HCT116 (cell line): ENCODE measurements around the gene BRD9. TPM values are rescaled to one million over a fixed set of nuclear protein-coding genes. Genes with fewer than 3 reads are reported as not detected.

ENCODE experiments used
- ATAC-seq: fragments of 200-7000 bp; cut with Tn5 transposase; 2 replicates; pipeline ENCODE4 v1.9.1; 2020; ENCODE audit warnings: mild to moderate bottlenecking, moderate library complexity
- BruUV-seq: library from RNA; stranded (reverse); fragments of 400-500 nt; replicated peaks from 2 replicates; lab custom pipeline; 2021; lab: Mats Ljungman, UMichigan
- CTCF ChIA-PET: fragments of 300-600 bp; sonication (Branson Sonifier 250); formaldehyde crosslinking; loops from one replicate; lab custom pipeline; 2021; ENCODE audit warnings: antibody characterized with exemption; lab: Charles Lee
- POLR2A ChIA-PET: fragments of 300-600, 350-600 bp; sonication (Branson Sonifier 250); formaldehyde crosslinking; loops from one replicate; lab custom pipeline; 2021; ENCODE audit warnings: antibody characterized with exemption; lab: Charles Lee
- RAD21 ChIA-PET, 2 experiments: fragments of 300-600 bp; sonication (Branson Sonifier 250); formaldehyde crosslinking; loops; one replicate each; lab custom pipeline; 2023; ENCODE audit warnings: low total read pairs in 2 of 2; ENCODE audit not compliant: uncharacterized antibody in 2 of 2, unreplicated experiment in 2 of 2, low non-redundant PET in 1 of 2; lab: Charles Lee
- DNase-seq: peaks from one replicate; pipeline ENCODE4 v3.0.0-alpha.2; 2010; ENCODE audit warnings: low read depth, low spot score
- H2AFZ ChIP-seq: fragments of 200-600 bp; shearing (Covaris generic), sonication (generic); 2 replicates; pipeline ENCODE4 v1.6.1; 2017; ENCODE audit warnings: low read depth, mixed run types, mixed read lengths, antibody characterized with exemption, low read length; ENCODE audit not compliant: poor library complexity, severe bottlenecking
- H3K27ac ChIP-seq: 2 replicates; pipeline ENCODE4 v1.5.1; 2012; ENCODE audit warnings: low read depth, low read length
- H3K27me3 ChIP-seq: fragments of 200-600 bp; sonication (generic); 2 replicates; pipeline ENCODE4 v1.6.1; 2016; ENCODE audit warnings: mixed run types, low read length, mixed read lengths; ENCODE audit not compliant: insufficient read depth
- H3K36me3 ChIP-seq, 2 experiments: fragments of 200-500 bp in 1 of 2; fragments of 200-600 bp in 1 of 2; sonication (Bioruptor generic) in 1 of 2; sonication (generic) in 1 of 2; 2 replicates each; pipeline versions ENCODE4 v1.5.1 to v1.6.1; 2014 to 2016; ENCODE audit warnings: low read length in 2 of 2, inconsistent platforms in 1 of 2, mixed read lengths in 1 of 2, mixed run types in 1 of 2; ENCODE audit not compliant: insufficient read depth in 2 of 2, control insufficient read depth in 1 of 2
- H3K4me1 ChIP-seq, 2 experiments: fragments of 200-600 bp in 1 of 2; sonication (generic) in 1 of 2; 2 replicates each; pipeline versions ENCODE4 v1.5.1 to v1.6.1; 2012 to 2017; ENCODE audit warnings: low read length in 2 of 2, inconsistent platforms in 1 of 2, mild to moderate bottlenecking in 1 of 2, mixed read lengths in 1 of 2, mixed run types in 1 of 2, moderate library complexity in 1 of 2; ENCODE audit not compliant: insufficient read depth in 2 of 2, control insufficient read depth in 1 of 2
- H3K4me2 ChIP-seq: fragments of 200-600 bp; sonication (generic); 2 replicates; pipeline ENCODE4 v1.6.1; 2017; ENCODE audit warnings: mixed run types, low read length, mixed read lengths
- H3K4me3 ChIP-seq, 2 experiments: fragments of 200-600 bp in 1 of 2; sonication (generic) in 1 of 2; replicated peaks in 1 of 2; 2 replicates each; pipeline ENCODE4 v1.5.1; 2011 to 2016; ENCODE audit warnings: low read length in 2 of 2, control low read depth in 1 of 2, low read depth in 1 of 2, mild to moderate bottlenecking in 1 of 2, mixed read lengths in 1 of 2, mixed run types in 1 of 2
- H3K79me2 ChIP-seq: fragments of 200-600 bp; sonication (generic); 2 replicates; pipeline ENCODE4 v1.6.1; 2017; ENCODE audit warnings: mild to moderate bottlenecking, mixed run types, low read length, moderate library complexity, mixed read lengths; ENCODE audit not compliant: insufficient read depth
- H3K9ac ChIP-seq: fragments of 200-600 bp; sonication (generic); 2 replicates; pipeline ENCODE4 v1.6.1; 2016; ENCODE audit warnings: low read length, mixed read lengths
- H3K9me2 ChIP-seq: fragments of 200-600 bp; sonication (generic), shearing (Covaris generic); 2 replicates; pipeline ENCODE4 v1.6.1; 2017; ENCODE audit warnings: mixed run types, mild to moderate bottlenecking, moderate library complexity; ENCODE audit not compliant: insufficient read depth
- H3K9me3 ChIP-seq, 2 experiments: fragments of 200-500 bp in 1 of 2; fragments of 200-600 bp in 1 of 2; sonication (Bioruptor generic) in 1 of 2; sonication (generic) in 1 of 2; 2 replicates each; pipeline ENCODE4 v1.6.1; 2014 to 2017; ENCODE audit warnings: low read length in 2 of 2, mixed read lengths in 2 of 2, inconsistent platforms in 1 of 2, low read depth in 1 of 2, mild to moderate bottlenecking in 1 of 2, mixed run types in 1 of 2, moderate library complexity in 1 of 2; ENCODE audit not compliant: control insufficient read depth in 1 of 2, insufficient read depth in 1 of 2
- H4K20me1 ChIP-seq: fragments of 200-600 bp; sonication (generic), shearing (Covaris generic); 2 replicates; pipeline ENCODE4 v1.6.1; 2017; ENCODE audit warnings: mixed run types, mild to moderate bottlenecking, moderate library complexity; ENCODE audit not compliant: insufficient read depth
- EGR1 ChIP-seq: IDR thresholded peaks from 2 replicates; pipeline ENCODE4 v1.6.1; 2012; ENCODE audit warnings: low read depth
- ELF1 ChIP-seq: IDR thresholded peaks from 2 replicates; pipeline ENCODE4 v1.6.1; 2012; ENCODE audit warnings: low read depth, borderline replicate concordance
- EZH2 ChIP-seq: fragments of 200-600 bp; sonication (generic); IDR thresholded peaks from 2 replicates; pipeline ENCODE4 v1.6.1; 2017; ENCODE audit warnings: antibody characterized with exemption, mixed run types
- FOSL1 ChIP-seq: IDR thresholded peaks from 2 replicates; pipeline ENCODE4 v1.6.1; 2012; ENCODE audit warnings: low read depth
- JUND ChIP-seq: IDR thresholded peaks from 2 replicates; pipeline ENCODE4 v1.6.1; 2012
- MAX ChIP-seq: IDR thresholded peaks from 2 replicates; pipeline ENCODE4 v1.6.1; 2012
- POLR2AphosphoS5 ChIP-seq: IDR thresholded peaks from 2 replicates; pipeline ENCODE4 v1.6.1; 2011; ENCODE audit warnings: mild to moderate bottlenecking, low read depth, low read length, moderate library complexity
- RAD21 ChIP-seq: IDR thresholded peaks from 2 replicates; pipeline ENCODE4 v1.6.1; 2012; ENCODE audit warnings: low read depth, mild to moderate bottlenecking
- SIN3A ChIP-seq: IDR thresholded peaks from 2 replicates; pipeline ENCODE4 v1.6.1; 2012; ENCODE audit warnings: low read depth
- YY1 ChIP-seq: IDR thresholded peaks from 2 replicates; pipeline ENCODE4 v1.6.1; 2011; ENCODE audit warnings: low read length, low read depth, moderate library complexity, mild to moderate bottlenecking; ENCODE audit not compliant: insufficient replicate concordance; ENCODE audit errors: extremely low read depth
- ZBTB33 ChIP-seq: IDR thresholded peaks from 2 replicates; pipeline ENCODE4 v1.6.1; 2011; ENCODE audit warnings: mild to moderate bottlenecking, low read length, moderate library complexity; ENCODE audit not compliant: insufficient replicate concordance; ENCODE audit errors: extremely low read depth
- ZFX ChIP-seq: fragments of 450-650 bp; IDR thresholded peaks from 2 replicates; pipeline ENCODE4 v1.6.1; 2017
- intact Hi-C: fragments of 100-400 bp; cut with micrococcal nuclease; formaldehyde crosslinking; loops from 2 replicates; pipeline ENCODE4 v1.10.0; 2022
- total RNA-seq: library from RNA; stranded (reverse); gene quantifications from one replicate; pipeline ENCODE4 v1.2.1, GENCODE V29; 2021; ENCODE audit not compliant: unreplicated experiment

Gene BRD9
- total RNA-seq, 1 experiment from 2014 or later: 54.6 TPM

GRCh38 chr5:903756-904096 lies 11.1 kb upstream of the BRD9 start:
- H4K20me1 ChIP-seq: peaks cover 5% of the 10 kb centered on the region; the same call in 1 of the 2 replicates
- peaks cover 31 to 55% of the 10 kb centered on the region in 2 experiments for H3K36me3 ChIP-seq
- no peaks in the 10 kb centered on the region for H3K9me3 ChIP-seq
- RAD21 ChIA-PET: no interaction called here
- CTCF ChIA-PET: interaction anchor here (0.7 to 2.0 kb wide), 5 partner anchors 8 to 587 kb away, joined by 3 to 10 read pairs (median 5); partner anchors contain the start of genes BRD9 and TRIP13
- BruUV-seq: no TSS peak
- no peaks in the 10 kb centered on the region for H3K27me3 ChIP-seq
- TF ChIP-seq ZFX (no peak), POLR2AphosphoS5 (no peak), RAD21 (no peak), EGR1 (no peak), ELF1 (no peak), FOSL1 (no peak), EZH2 (no peak), SIN3A (no peak), YY1 (no peak), MAX (no peak), JUND (no peak), ZBTB33 (no peak)
- ATAC-seq: no peak
- no peak overlapping the region for H2AFZ ChIP-seq
- H3K79me2 ChIP-seq: peaks cover 21% of the 10 kb centered on the region; the same call in 1 of the 2 replicates
- H3K9ac ChIP-seq: no peak overlapping the region
- no peak overlapping the region for H3K27ac ChIP-seq
- H3K4me1 ChIP-seq: no peaks in the 10 kb centered on the region
- no peak overlapping the region for H3K4me2 ChIP-seq
- intact Hi-C loops: loop anchor here (2.0 to 10.0 kb wide), 2 partner anchors 233 to 459 kb away; partner anchors contain the start of gene EXOC3
- H3K4me3 ChIP-seq: no peak overlapping the region
- H3K9me2 ChIP-seq: no peaks in the 10 kb centered on the region
- POLR2A ChIA-PET: no interaction called here
- DNase-seq: no peak
